Measurements from ENCODE around the gene NFIL3.

Gene NFIL3

GRCh38 chr9:91421971-91422757 lies 1.5 kb downstream of the NFIL3 start:
- DNase-seq (ENCODE audit: low read depth): no peak

DNA sequence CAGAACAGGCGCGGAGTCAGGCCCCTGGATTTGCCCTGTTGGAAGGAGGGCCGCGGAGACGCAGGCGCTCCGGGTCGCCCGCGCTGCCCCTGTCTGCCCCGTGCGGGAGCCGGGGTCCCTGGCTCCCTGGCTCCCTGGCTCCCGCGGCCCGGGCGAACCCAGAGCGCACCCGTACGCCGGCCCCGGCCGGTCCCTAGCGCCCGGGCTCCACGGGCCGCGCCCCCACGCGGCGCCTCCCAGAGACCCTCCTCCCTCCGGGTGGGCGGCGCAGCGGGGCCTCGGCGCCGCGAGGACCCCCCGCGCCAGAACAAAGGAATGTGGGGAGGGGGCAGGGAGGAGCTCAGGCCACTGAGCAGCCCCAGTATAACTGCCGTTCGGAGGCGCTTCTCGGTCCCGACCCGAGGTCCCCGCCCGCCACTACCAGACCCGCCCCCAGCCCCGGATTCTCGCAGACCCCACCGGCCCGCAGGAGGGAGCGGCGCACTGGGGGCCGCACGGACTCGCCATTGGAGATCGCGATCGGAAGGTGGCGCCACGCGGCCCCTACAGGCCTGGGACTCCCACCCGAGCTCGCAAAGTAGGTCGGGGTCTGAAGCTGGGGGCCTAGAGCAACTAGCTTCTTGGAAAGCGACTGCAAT lies 2.4 kb downstream of the NFIL3 start:
- DNase-seq (ENCODE audit: low read depth): no peak

- DNase-seq (ENCODE audit: low read depth): no peak
Observed at GRCh38 chr9:91420501-91421127, 3.0 kb downstream of the NFIL3 start.

DNA sequence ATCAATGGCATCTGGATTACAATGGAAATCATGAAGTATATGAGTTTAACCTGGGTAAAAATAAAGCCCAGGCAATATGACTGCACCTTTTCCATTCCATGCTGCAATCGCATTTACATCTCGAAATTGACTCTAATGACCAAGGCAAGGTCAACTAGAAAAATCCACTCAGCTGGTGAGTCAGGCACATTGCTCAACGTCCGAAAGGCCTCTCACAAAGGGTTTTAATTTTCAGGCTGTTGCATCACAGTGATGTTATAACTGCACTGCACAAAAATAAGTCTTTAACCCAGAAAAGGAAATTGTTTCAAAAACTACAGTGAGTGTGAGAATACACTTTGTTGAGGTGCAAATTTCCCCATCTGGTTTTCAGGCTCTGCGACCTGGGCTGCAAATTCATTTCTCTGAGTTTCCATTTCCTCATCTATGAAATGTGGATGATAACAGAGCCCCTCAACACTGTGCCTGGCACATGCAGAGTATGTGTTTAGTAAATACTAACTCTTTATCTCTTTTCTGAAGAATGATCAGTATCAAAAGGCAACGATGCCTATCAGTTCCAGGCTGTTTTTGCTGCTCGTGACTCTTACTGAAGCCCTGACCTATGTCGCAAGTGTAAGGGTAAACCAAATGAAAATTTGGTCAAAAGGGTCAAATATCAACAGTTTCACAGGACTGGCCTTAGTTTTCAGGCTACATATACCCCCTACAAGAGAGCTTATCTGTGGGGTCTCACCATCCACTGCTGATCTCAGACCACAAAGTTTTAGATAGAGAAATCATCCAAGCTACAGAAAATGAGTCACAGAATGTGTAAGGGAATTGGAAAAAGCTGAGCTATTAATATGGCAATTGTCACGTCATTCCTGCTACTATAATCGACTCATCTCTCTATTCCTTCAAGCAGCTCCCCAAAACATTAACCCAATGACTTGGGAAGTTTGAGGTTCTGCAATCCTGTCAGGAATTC lies 4.1 kb downstream of the NFIL3 start:
- DNase-seq (ENCODE audit: low read depth): peak; percentile 95

GRCh38 chr9:91418215-91418610 lies 5.4 kb downstream of the NFIL3 start:
- no peak for DNase-seq (ENCODE audit: low read depth)

GRCh38 chr9:91417602-91418214 lies 5.9 kb downstream of the NFIL3 start:
- no peak for DNase-seq (ENCODE audit: low read depth)

DNA sequence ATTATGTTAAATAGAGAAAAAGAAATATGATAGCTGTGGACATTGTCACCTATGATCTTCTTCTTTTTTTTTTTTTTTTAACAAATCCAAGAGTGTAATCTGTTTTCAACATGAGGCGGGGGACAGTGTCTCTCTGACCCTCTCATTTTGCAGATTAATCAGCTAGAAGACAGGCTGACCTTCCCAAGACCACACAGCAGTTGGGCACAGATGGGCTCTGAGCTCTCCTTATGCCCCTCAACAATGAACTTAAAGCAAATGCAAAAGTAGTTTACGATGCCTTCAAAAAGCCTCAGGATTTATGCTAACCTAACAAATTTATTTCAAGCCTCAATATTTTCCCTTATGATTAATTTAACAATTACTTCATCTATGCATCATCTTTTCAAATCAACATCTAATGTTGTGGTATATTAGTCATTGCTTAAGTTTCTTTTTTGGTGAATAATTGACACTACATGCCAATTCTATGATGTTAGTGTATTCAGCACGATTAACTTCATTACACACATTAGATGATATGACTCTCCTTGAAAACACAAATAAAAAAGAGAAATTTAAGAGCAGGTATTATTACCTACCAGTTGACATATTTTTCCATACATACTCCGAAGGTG lies 7.4 kb downstream of the NFIL3 start:
- DNase-seq (ENCODE audit: low read depth): no peak

DNA sequence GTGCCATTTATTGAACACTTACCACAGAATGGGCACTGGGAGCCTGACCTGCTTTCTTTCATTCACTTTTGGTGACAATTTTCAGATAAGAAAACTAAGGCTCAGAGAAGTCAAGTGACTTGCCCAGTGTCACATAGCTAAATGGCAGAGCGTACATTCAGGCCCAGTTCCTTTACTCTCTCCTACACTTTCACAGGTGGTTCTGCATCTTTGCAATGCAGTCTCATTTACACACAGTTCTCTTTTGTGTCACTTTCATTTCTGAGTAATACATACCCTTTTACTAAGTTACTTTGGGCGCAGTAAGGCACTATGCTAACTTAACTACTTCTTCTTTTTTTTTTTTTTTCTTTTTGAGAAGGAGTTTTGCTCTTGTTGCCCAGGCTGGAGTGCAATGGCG lies 8.3 kb downstream of the NFIL3 start:
- DNase-seq (ENCODE audit: low read depth): no peak

DNA sequence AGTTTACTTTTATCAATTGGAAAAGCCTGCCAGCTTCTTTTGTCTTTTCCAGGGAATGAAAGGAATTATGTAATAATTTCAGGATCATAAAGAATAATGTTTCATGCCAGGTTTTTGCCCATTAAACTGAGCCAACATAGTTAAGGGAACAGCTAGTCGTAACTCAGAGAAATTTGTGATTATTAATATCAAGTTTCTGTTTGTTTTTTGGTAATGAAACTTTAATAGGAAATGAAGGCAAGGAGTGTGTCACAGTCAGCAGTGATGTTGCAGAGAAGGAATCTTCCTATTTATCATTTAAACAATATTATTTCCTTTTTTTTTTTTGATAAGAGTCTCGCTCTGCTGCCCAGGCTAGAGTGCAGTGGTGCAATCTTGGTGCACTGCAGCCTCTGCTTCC lies 10.7 kb downstream of the NFIL3 start:
- no peak for DNase-seq (ENCODE audit: low read depth)

DNA sequence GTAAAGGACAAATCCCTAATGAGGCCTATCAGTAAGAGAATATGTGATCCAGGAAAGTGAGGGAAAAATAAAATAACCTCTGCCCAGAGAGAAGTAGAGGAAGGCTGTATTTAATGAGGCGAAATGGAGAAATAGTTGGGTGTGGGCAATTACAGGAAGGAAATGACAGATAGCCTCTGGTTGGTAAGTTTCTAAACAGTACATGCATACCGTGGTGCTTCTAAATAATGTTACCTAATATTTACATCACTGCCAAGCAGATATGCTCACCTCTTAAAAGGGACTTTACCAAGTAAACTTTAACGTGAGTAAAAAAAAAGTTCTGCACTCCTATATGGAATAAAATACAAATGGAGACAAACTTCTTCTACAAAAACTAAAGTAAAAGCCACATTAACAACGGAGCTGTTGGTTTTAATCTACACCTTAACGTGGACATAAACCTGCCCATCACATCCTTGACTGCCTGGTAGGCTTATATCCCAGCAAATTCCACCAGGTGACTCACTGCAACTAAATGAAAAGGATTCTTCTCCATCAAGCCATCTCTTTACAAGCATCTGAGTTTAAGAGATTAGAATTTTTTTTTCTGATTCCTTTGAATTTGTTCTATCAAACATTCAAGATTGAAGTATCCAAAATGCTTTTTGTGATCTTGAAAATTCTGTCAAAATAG lies 12.4 kb downstream of the NFIL3 start:
- DNase-seq (ENCODE audit: low read depth): no peak

DNA sequence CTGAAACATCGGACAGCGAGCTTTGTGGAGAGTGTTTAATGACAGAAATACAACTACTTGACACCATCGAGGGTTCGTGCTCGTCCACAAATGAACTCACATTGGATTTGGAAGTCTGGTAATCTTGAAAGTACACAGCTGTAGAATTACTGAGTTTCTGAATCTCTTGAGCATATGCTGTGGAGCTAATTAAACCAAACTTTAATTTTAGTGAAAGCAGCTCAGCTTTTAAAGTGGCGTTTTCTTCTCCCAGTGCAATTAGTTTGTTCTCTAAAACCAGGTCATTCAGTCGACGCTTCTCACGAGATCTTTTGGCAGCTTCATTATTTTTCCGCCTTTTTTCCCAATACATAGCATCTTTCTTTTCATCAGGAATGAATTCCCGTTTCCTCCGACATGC lies 13.5 kb downstream of the NFIL3 start:
- DNase-seq (ENCODE audit: low read depth): no peak

- no peak for DNase-seq (ENCODE audit: low read depth)
Observed at GRCh38 chr9:91408475-91408874, 15.2 kb downstream of the NFIL3 start.

DNA sequence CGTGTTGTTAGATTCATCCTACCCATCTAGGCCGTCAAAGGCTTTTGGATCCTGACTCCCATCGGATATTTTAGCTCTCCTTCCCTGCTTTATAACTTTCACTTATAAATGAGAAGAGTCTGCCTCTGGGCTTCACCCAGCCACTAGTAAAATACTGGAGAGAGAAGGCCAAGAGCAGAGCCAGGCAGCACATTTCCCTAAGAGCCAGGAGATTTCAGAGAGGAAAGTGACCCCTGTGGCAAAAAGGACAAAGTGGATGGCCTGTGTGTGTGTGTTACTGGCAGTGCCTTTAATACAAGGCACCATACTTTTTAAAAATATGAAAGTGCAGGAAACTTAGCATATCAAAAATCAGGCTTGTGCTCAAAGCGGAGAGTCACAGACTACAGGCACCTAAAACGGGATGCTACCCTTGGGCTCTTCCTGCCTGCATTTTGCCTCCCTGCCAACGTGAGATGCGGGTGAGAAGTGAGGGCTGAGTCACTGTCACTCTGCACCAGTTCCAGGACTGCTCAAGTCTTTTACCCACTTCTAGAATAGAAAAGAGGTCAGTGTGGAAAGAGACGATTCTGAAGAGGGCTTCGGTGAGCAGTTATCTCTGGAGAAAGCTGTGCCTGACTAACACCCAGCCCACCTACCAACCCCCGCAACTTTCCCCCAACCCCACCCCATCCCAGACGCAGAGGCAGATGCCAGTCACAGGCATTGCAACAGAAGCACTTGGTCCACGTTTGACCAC lies 15.9 kb downstream of the NFIL3 start:
- no peak for DNase-seq (ENCODE audit: low read depth)

- no peak for DNase-seq (ENCODE audit: low read depth)
Observed at GRCh38 chr9:91405343-91406077, 18.1 kb downstream of the NFIL3 start.

- no peak for DNase-seq (ENCODE audit: low read depth)
Observed at GRCh38 chr9:91403665-91404543, 19.7 kb downstream of the NFIL3 start.

GRCh38 chr9:91398926-91399325 lies 24.7 kb downstream of the NFIL3 start:
- no peak for DNase-seq (ENCODE audit: low read depth)

DNA sequence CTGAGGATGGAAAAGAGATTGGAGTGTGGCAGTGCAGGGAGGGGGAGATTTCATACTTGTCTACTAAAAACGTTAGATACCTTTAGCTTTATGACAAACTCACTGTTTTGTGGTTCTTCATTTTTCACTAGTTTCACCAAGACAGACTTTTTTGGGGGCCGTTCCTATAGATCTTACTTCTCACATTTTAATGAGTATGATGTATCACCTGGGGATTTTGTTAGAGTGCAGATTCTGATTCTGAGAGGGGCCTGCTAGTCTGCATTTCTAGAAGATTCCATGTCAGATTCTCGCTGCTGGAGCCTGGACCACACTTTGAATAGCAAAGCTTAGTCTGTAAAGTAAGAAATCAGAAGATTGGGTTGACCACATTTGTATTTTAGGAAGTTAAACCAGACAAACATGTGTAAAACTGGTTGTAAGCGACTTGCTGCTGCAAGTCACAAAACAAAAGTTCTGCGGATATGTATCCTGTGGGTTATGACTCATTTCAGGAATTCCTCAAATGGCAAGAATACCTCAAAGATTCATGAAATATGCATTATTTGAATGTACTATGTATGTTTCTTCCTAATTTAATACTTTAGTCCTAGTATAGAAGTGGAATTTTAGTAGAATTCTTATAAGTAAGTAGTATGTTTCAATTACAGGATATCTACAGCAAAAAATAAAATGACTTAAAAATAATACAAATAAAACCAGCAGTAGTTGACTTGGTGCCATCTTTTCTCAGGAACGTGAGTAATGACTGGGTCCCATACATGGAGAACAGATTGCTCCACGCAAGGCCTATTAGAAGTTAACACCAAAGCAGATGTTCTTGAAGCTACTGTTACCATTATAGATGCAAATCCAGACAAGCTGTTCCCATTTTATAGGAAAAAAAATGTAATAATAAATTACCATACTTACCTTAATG lies 27.8 kb downstream of the NFIL3 start:
- DNase-seq (ENCODE audit: low read depth): peak; percentile 82

Data from HS-5 (cell line).